ENCODE measurements around the gene KDM3B. TPM values are rescaled to one million over a fixed set of nuclear protein-coding genes. Genes with fewer than 3 reads are reported as not detected.
A peak's percentile ranks its signal among the peaks of the same experiment; 100 is the strongest.

KDM3B gene
- total and polyA plus RNA-seq, 2 of the 8 experiments (the other 6 are each of a cell fraction or from before 2014, with no cell fraction given) = 27.1 to 78.1 TPM

GRCh38 chr5:138438724-138439476, 86.4 kb downstream of the KDM3B start, which contains the start of gene REEP2 (continued):
- TF ChIP-seq CEBPB (IDR thresholded peaks at IDR 0.05; ENCODE audit: low read depth, low read length) (no peak), HDAC6 (IDR thresholded peaks at IDR 0.05; ENCODE audit: low read depth, low read length) (no peak), RFX5 (IDR thresholded peaks at IDR 0.05; ENCODE audit: borderline replicate concordance, low read depth, low read length) (no peak), BRCA1 (IDR thresholded peaks at IDR 0.05; ENCODE audit: low read depth, low read length) (no peak), SP4 (IDR thresholded peaks at IDR 0.05; ENCODE audit: low read length) (no peak), BACH1 (IDR thresholded peaks at IDR 0.05; ENCODE audit: low read length) (no peak), JUN (IDR thresholded peaks at IDR 0.05; ENCODE audit: low read depth, low read length) (no peak), EGR1 (IDR thresholded peaks at IDR 0.05; ENCODE audit: borderline replicate concordance, low read depth, low read length) (peak; percentile 94), SUZ12 (IDR thresholded peaks at IDR 0.05; ENCODE audit: low read length) (no peak), KDM4A (IDR thresholded peaks at IDR 0.05; ENCODE audit: low read depth, low read length, severe bottlenecking) (peak; percentile 29), PHF8 (conservative IDR thresholded peaks at IDR 0.05; ENCODE audit: low read depth, low read length) (peak; percentile 39; the same call in 1 of the 2 replicates), TBP (IDR thresholded peaks at IDR 0.05; ENCODE audit: low read depth, low read length) (no peak), MAFK (IDR thresholded peaks at IDR 0.05; ENCODE audit: low read depth, low read length) (no peak), CTBP2 (IDR thresholded peaks at IDR 0.05; ENCODE audit: borderline replicate concordance, insufficient read depth, insufficient read length, low read length) (no peak), SRF (IDR thresholded peaks at IDR 0.05; ENCODE audit: low read depth, low read length) (peak; percentile 12; the same call in 1 of the 2 replicates), SIN3A (conservative IDR thresholded peaks at IDR 0.05 in 1 of 2, IDR thresholded peaks at IDR 0.05 in 1 of 2; ENCODE audit: low read depth in 1 of 2, low read length in 2 of 2) (peak in 1 of 2 experiments; percentile 54; a peak in 2 of 4 replicates), TCF12 (IDR thresholded peaks at IDR 0.05; ENCODE audit: low read depth, low read length) (no peak), RNF2 (IDR thresholded peaks at IDR 0.05; ENCODE audit: borderline replicate concordance, low read depth, low read length, missing control alignments, poor library complexity, severe bottlenecking) (peak; percentile 52)

Data from H1 (cell line).